ENCODE data around the gene TBX4.

GRCh38 chr17:61490540-61490975, 38.3 kb downstream of the TBX4 start:
- TF ChIP-seq PCBP2 (optimal IDR thresholded peaks at IDR 0.05; ENCODE audit: low read depth, low read length, poor library complexity, severe bottlenecking) (no peak), REPIN1 (CRISPR knock-in tag; IDR thresholded peaks at IDR 0.05; ENCODE audit: borderline replicate concordance, low read depth) (no peak), ZNF652 (CRISPR knock-in tag; IDR thresholded peaks at IDR 0.05; ENCODE audit: borderline replicate concordance, low read depth) (no peak), RBAK (CRISPR knock-in tag; IDR thresholded peaks at IDR 0.05) (no peak), ARHGAP35 (CRISPR knock-in tag; IDR thresholded peaks at IDR 0.05; ENCODE audit: borderline replicate concordance) (no peak)

Data from HepG2 (cell line).